ENCODE results near the gene CREB5. TPM values are rescaled to one million over a fixed set of nuclear protein-coding genes. Genes with fewer than 3 reads are reported as not detected.
A peak's percentile ranks its signal among the peaks of the same experiment; 100 is the strongest.

Gene CREB5
- total RNA-seq, 1 donor from 2014 or later, result 0.80 TPM

GRCh38 chr7:28623863-28624262 is 211.5 kb downstream of the CREB5 start:
- ChIA-PET CTCF (no interaction called here), POLR2A (no interaction called here)
- Mint-ChIP-seq H3K4me3 (no peak overlapping the region), H3K4me1 (no peaks in the 10 kb centered on the region), H3K27ac (no peak overlapping the region), H3K9me3 (no peaks in the 10 kb centered on the region), H3K36me3 (ENCODE audit: low read depth) (no peaks in the 10 kb centered on the region), H3K27me3 (peaks cover 8% of the 10 kb centered on the region)
- intact Hi-C loops (cut with micrococcal nuclease), result loop anchor here (10.0 kb wide), 1 partner anchor 479 kb away; no protein-coding TSS in a partner anchor
- no peak for TF ChIP-seq CTCF (IDR thresholded peaks at IDR 0.05)
- ATAC-seq (ENCODE audit: low read depth) (no peak), DNase-seq (no peak)

GRCh38 chr7:28625432-28625831 is 213.1 kb downstream of the CREB5 start:
- Mint-ChIP-seq H3K27me3 (peaks cover 13% of the 10 kb centered on the region), H3K4me3 (no peak overlapping the region), H3K9me3 (no peaks in the 10 kb centered on the region), H3K27ac (no peak overlapping the region), H3K36me3 (ENCODE audit: low read depth) (no peaks in the 10 kb centered on the region), H3K4me1 (no peaks in the 10 kb centered on the region)
- DNase-seq (no peak), ATAC-seq (ENCODE audit: low read depth) (no peak)
- POLR2A ChIA-PET, result no interaction called here
- intact Hi-C loops (cut with micrococcal nuclease), result loop anchor here (10.0 kb wide), 1 partner anchor 481 kb away; no protein-coding TSS in a partner anchor
- TF ChIP-seq CTCF (IDR thresholded peaks at IDR 0.05), result no peak
- CTCF ChIA-PET, result no interaction called here

DNA sequence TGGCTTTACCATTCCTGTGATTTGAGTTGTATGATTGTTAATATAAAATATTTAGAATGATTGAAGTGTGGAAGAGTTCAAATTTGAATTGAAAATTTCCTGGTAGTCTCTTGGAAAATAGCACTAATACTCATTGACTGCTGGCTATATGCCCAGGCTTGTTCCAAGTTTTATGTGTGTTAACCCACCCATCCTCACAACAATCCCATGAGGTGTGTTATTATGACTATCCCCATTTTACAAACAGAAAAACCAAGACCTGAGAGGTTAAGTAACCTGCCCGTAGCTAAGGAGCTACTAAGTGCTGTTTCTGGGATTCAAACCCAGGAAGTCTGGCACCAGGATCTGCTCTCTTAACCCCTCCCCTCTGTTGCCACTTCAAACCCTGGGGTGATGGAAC is 213.9 kb downstream of the CREB5 start:
- no peak overlapping the region for H3K27ac Mint-ChIP-seq
- H3K4me1 Mint-ChIP-seq, result no peaks in the 10 kb centered on the region
- ChIA-PET CTCF (interaction anchor here (0.6 to 1.9 kb wide), 6 partner anchors 10 to 1430 kb away, joined by 3 to 4 read pairs (median 3); no protein-coding TSS in a partner anchor), POLR2A (no interaction called here)
- H3K4me3 Mint-ChIP-seq, result no peak overlapping the region
- ATAC-seq (ENCODE audit: low read depth) (no peak), DNase-seq (no peak)
- H3K27me3 Mint-ChIP-seq, result peaks cover 13% of the 10 kb centered on the region
- TF ChIP-seq CTCF (IDR thresholded peaks at IDR 0.05), result no peak
- H3K9me3 Mint-ChIP-seq, result no peaks in the 10 kb centered on the region
- H3K36me3 Mint-ChIP-seq (ENCODE audit: low read depth), result no peaks in the 10 kb centered on the region
- intact Hi-C loops (cut with micrococcal nuclease), result loop anchor here (1.0 to 10.0 kb wide), 4 partner anchors 237 to 1429 kb away; no protein-coding TSS in a partner anchor

- Mint-ChIP-seq H3K36me3 (ENCODE audit: low read depth) (no peaks in the 10 kb centered on the region), H3K4me3 (no peak overlapping the region), H3K27ac (no peak overlapping the region), H3K9me3 (no peaks in the 10 kb centered on the region), H3K4me1 (no peaks in the 10 kb centered on the region), H3K27me3 (peaks cover 13% of the 10 kb centered on the region)
- CTCF ChIA-PET, result interaction anchor here (0.6 to 1.9 kb wide), 5 partner anchors 11 to 1431 kb away, joined by 3 to 4 read pairs (median 3); no protein-coding TSS in a partner anchor
- peak; percentile 60 for ATAC-seq (ENCODE audit: low read depth)
- POLR2A ChIA-PET, result no interaction called here
- TF ChIP-seq CTCF (IDR thresholded peaks at IDR 0.05), result no peak
- intact Hi-C loops (cut with micrococcal nuclease), result loop anchor here (1.0 to 10.0 kb wide), 4 partner anchors 237 to 1430 kb away; no protein-coding TSS in a partner anchor
- no peak for DNase-seq
Observed at GRCh38 chr7:28626624-28627262, 214.4 kb downstream of the CREB5 start.

DNA sequence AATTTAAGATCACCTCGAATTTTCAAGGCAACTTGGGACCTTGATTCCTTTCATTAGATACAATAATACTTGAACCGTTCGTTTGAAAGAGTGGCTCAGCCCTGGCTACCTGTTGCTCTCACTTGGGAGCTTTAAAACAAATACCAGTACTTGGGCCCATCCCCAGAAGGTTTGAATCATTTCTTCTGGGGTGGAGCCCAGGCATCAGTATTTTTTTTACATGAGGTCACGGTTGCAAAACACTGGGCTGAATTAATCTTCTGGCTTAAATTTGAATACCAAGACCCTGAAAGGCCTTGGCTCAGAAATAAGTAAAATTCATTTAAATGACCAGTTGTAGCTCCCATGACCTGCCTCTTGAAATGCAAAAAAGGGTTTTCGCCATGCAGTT is 214.9 kb downstream of the CREB5 start:
- Mint-ChIP-seq H3K9me3 (no peaks in the 10 kb centered on the region), H3K27me3 (peaks cover 15% of the 10 kb centered on the region), H3K36me3 (ENCODE audit: low read depth) (no peaks in the 10 kb centered on the region), H3K27ac (no peak overlapping the region), H3K4me3 (no peak overlapping the region), H3K4me1 (no peaks in the 10 kb centered on the region)
- TF ChIP-seq CTCF (IDR thresholded peaks at IDR 0.05), result no peak
- intact Hi-C loops (cut with micrococcal nuclease), result loop anchor here (2.0 to 10.0 kb wide), 2 partner anchors 482 to 1430 kb away; no protein-coding TSS in a partner anchor
- POLR2A ChIA-PET, result no interaction called here
- DNase-seq (no peak), ATAC-seq (ENCODE audit: low read depth) (no peak)
- CTCF ChIA-PET, result interaction anchor here (0.8 to 1.9 kb wide), 5 partner anchors 10 to 1431 kb away, joined by 3 to 4 read pairs (median 3); no protein-coding TSS in a partner anchor
